Endothelial cell of umbilical vein (primary cell): ENCODE data around the gene SLC13A5. TPM values are rescaled to one million over a fixed set of nuclear protein-coding genes. Genes with fewer than 3 reads are reported as not detected.

Experiments
- BruUV-seq: library from RNA; stranded (reverse); fragments of 400-500 nt; replicated peaks from 2 replicates; lab custom pipeline; 2021; lab: Mats Ljungman, UMichigan
- CTCF ChIA-PET: fragments of 300-600, 350-600 bp; sonication (Branson Sonifier 250); formaldehyde crosslinking; loops from one replicate; lab custom pipeline; 2021; ENCODE audit warnings: antibody characterized with exemption, inconsistent platforms; lab: Charles Lee
- POLR2A ChIA-PET: fragments of 300-600, 350-600 bp; sonication (Branson Sonifier 250); formaldehyde crosslinking; loops from one replicate; lab custom pipeline; 2021; ENCODE audit warnings: antibody characterized with exemption, inconsistent platforms; lab: Charles Lee
- DNase-seq: peaks from one replicate; pipeline ENCODE4 v3.0.0-alpha.2; 2011; ENCODE audit warnings: low read depth, low spot score
- FAIRE-seq: peaks from 2 replicates; lab custom pipeline; 2011; peaks lifted over from hg19 to GRCh38; lab: Jason Lieb, UNC
- H2AFZ ChIP-seq: 2 replicates; pipeline ENCODE4 v1.6.0; 2012; ENCODE audit warnings: low read depth, low read length, control low read depth, inconsistent platforms
- H3K27ac ChIP-seq: 2 replicates; pipeline ENCODE4 v1.5.1; 2011; ENCODE audit warnings: low read depth, mild to moderate bottlenecking, control low read depth, low read length, moderate library complexity; ENCODE audit not compliant: insufficient read depth
- H3K27me3 ChIP-seq, 2 experiments: 2 replicates each; pipeline versions ENCODE4 v1.6.0 to v1.6.1; 2011; ENCODE audit warnings: low read length in 2 of 2, mixed read lengths in 1 of 2; ENCODE audit not compliant: control insufficient read depth in 2 of 2, insufficient read depth in 2 of 2
- H3K36me3 ChIP-seq, 2 experiments: 2 replicates in 1 of 2; 3 replicates in 1 of 2; pipeline ENCODE4 v1.5.1; 2011; ENCODE audit warnings: low read length in 2 of 2, mild to moderate bottlenecking in 1 of 2, moderate library complexity in 1 of 2; ENCODE audit not compliant: control insufficient read depth in 2 of 2, insufficient read depth in 2 of 2; ENCODE audit errors: extremely low read depth in 1 of 2
- H3K4me1 ChIP-seq: 3 replicates; pipeline ENCODE4 v1.5.1; 2011; ENCODE audit warnings: mild to moderate bottlenecking, low read length; ENCODE audit not compliant: control insufficient read depth, insufficient read depth; ENCODE audit errors: extremely low read depth
- H3K4me2 ChIP-seq: 2 replicates; pipeline ENCODE4 v1.6.1; 2011; ENCODE audit warnings: low read length, control low read depth, mixed read lengths; ENCODE audit not compliant: insufficient read depth
- H3K4me3 ChIP-seq, 3 experiments: fragments of 200-600 bp in 1 of 3; sonication (generic), shearing (Covaris generic) in 1 of 3; replicated peaks in 1 of 3; 2 replicates each; pipeline ENCODE4 v1.5.1; 2011 to 2016; ENCODE audit warnings: control low read depth in 3 of 3, low read length in 3 of 3, mild to moderate bottlenecking in 2 of 3, inconsistent platforms in 1 of 3, low read depth in 1 of 3, moderate library complexity in 1 of 3; ENCODE audit not compliant: insufficient read depth in 1 of 3
- H3K79me2 ChIP-seq: 2 replicates; pipeline ENCODE4 v1.6.0; 2012; ENCODE audit warnings: low read length, inconsistent platforms; ENCODE audit not compliant: control insufficient read depth, insufficient read depth
- H3K9ac ChIP-seq: replicated peaks from 2 replicates; pipeline ENCODE3; 2011; ENCODE audit warnings: low read length, control low read depth; ENCODE audit not compliant: insufficient read depth; ENCODE audit errors: extremely low read depth
- H3K9me1 ChIP-seq: replicated peaks from 3 replicates; pipeline ENCODE4 v1.6.0; 2011; ENCODE audit warnings: mild to moderate bottlenecking, low read length; ENCODE audit not compliant: control insufficient read depth, insufficient read depth; ENCODE audit errors: extremely low read depth
- H3K9me3 ChIP-seq: replicated peaks from 2 replicates; pipeline ENCODE4 v1.5.1; 2012; ENCODE audit warnings: low read length, inconsistent platforms; ENCODE audit not compliant: control insufficient read depth, insufficient read depth
- H4K20me1 ChIP-seq: replicated peaks from 2 replicates; pipeline ENCODE3; 2011; ENCODE audit warnings: mild to moderate bottlenecking, low read length; ENCODE audit not compliant: control insufficient read depth, insufficient read depth; ENCODE audit errors: extremely low read depth
- CTCF ChIP-seq, 2 donors: IDR thresholded peaks; 1 replicate in 1 of 2; 2 replicates in 1 of 2; pipeline ENCODE4 v1.5.1; 2011; ENCODE audit warnings: low read length in 2 of 2, mild to moderate bottlenecking in 2 of 2, moderate library complexity in 2 of 2, control low read depth in 1 of 2, inconsistent platforms in 1 of 2, low read depth in 1 of 2; ENCODE audit not compliant: insufficient read depth in 1 of 2; ENCODE audit errors: extremely low read depth in 1 of 2
- FOS ChIP-seq: IDR thresholded peaks from 2 replicates; pipeline ENCODE4 v1.6.1; 2011; ENCODE audit warnings: mild to moderate bottlenecking, low read length, moderate library complexity, borderline replicate concordance; ENCODE audit not compliant: insufficient read depth
- GATA2 ChIP-seq: IDR thresholded peaks from 2 replicates; pipeline ENCODE4 v1.7.0; 2011; ENCODE audit warnings: low read depth, mild to moderate bottlenecking, moderate library complexity, mixed read lengths, low read length; ENCODE audit not compliant: insufficient read length, insufficient read depth
- JUN ChIP-seq: IDR thresholded peaks from 2 replicates; pipeline ENCODE4 v1.6.1; 2011; ENCODE audit warnings: borderline replicate concordance, low read depth; ENCODE audit not compliant: insufficient read length, insufficient read depth
- MAX ChIP-seq: IDR thresholded peaks from 2 replicates; pipeline ENCODE4 v1.6.1; 2011; ENCODE audit not compliant: insufficient read depth, insufficient read length
- MYC ChIP-seq: IDR thresholded peaks from one replicate; pipeline ENCODE4 v1.6.1; 2011; ENCODE audit warnings: mild to moderate bottlenecking, low read depth, low read length
- POLR2A ChIP-seq: IDR thresholded peaks from 2 replicates; pipeline ENCODE4 v1.6.1; 2012; ENCODE audit warnings: low read depth, mild to moderate bottlenecking, control low read depth, low read length
- POLR2AphosphoS5 ChIP-seq: IDR thresholded peaks from 2 replicates; pipeline ENCODE4 v1.6.1; 2012; ENCODE audit warnings: low read depth, mild to moderate bottlenecking, control low read depth, low read length, moderate library complexity; ENCODE audit not compliant: insufficient read depth
- dilution Hi-C: fragments of 300-500 bp; cut with MboI; formaldehyde crosslinking; loops from one replicate; pipeline ENCODE4 v1.15.0; 2019; ENCODE audit warnings: low sequenced_read_pairs; ENCODE audit not compliant: extremely low pct_ligation_motif_present
- intact Hi-C: fragments of 100-400 bp; cut with micrococcal nuclease; formaldehyde crosslinking; loops from one replicate; pipeline ENCODE4 v1.10.0; 2022
- polyA plus RNA-seq, 4 experiments: library from polyadenylated mRNA; depleted of rRNA in 3 of 4; stranded (reverse) in 3 of 4; unstranded in 1 of 4; fragments of >200 nt; gene quantifications; 2 replicates each; pipeline versions ENCODE4 v1.2.1 to v1.2.3, GENCODE V29; 2011 to 2012; ENCODE audit warnings: missing spikeins in 1 of 4
- total RNA-seq: library from RNA; stranded (reverse); gene quantifications from 2 replicates; pipeline ENCODE4 v1.2.3, GENCODE V29; 2021

SLC13A5 gene
- total and polyA plus RNA-seq, 2 donors (not counting 3 experiments of a cell fraction or from before 2014, with no cell fraction given), result 0.03 TPM; not detected in 1

GRCh38 chr17:6660805-6661463, 52.2 kb downstream of the SLC13A5 start:
- H2AFZ ChIP-seq, result no peak overlapping the region
- no peaks in the 10 kb centered on the region for H3K4me1 ChIP-seq
- no peak overlapping the region for H3K27ac ChIP-seq
- DNase-seq (no peak), FAIRE-seq (no peak)
- no peaks in the 10 kb centered on the region for H3K9me3 ChIP-seq
- no peaks in the 10 kb centered on the region for H3K9me1 ChIP-seq
- peaks cover 19 to 33% of the 10 kb centered on the region in 2 experiments for H3K27me3 ChIP-seq
- no peak overlapping the region for H3K4me3 ChIP-seq
- H3K9ac ChIP-seq, result no peak overlapping the region
- no TSS peak for BruUV-seq
- intact Hi-C loops, result no loop called here
- dilution Hi-C loops, result no loop called here
- TF ChIP-seq JUN, result no peak
- no peak for TF ChIP-seq POLR2A
- TF ChIP-seq MAX, result no peak
- TF ChIP-seq GATA2, result no peak
- TF ChIP-seq FOS, result no peak
- no peak for TF ChIP-seq MYC
- H3K4me2 ChIP-seq, result no peak overlapping the region
- no peaks in the 10 kb centered on the region for H3K79me2 ChIP-seq
- POLR2A ChIA-PET, result no interaction called here
- CTCF ChIA-PET, result interaction anchor here (1.0 to 2.0 kb wide), 3 partner anchors 41 to 344 kb away, joined by 3 to 9 read pairs (median 3); no protein-coding TSS in a partner anchor
- H3K36me3 ChIP-seq, result no peaks in the 10 kb centered on the region
- H4K20me1 ChIP-seq, result no peaks in the 10 kb centered on the region

- Histone ChIP-seq H3K79me2 (no peaks in the 10 kb centered on the region), H3K9me3 (no peaks in the 10 kb centered on the region), H3K36me3 (no peaks in the 10 kb centered on the region), H3K4me1 (no peaks in the 10 kb centered on the region), H4K20me1 (no peaks in the 10 kb centered on the region), H3K4me3 (no peak overlapping the region), H3K27ac (no peak overlapping the region), H3K27me3 (peaks cover 25 to 40% of the 10 kb centered on the region in 2 experiments), H3K9me1 (no peaks in the 10 kb centered on the region), H2AFZ (no peak overlapping the region), H3K9ac (no peak overlapping the region), H3K4me2 (no peak overlapping the region)
- FAIRE-seq (no peak), DNase-seq (no peak)
- intact Hi-C loops, result no loop called here
- TF ChIP-seq GATA2 (no peak), CTCF (IDR thresholded peaks at IDR 0.05; ENCODE audit: extremely low read depth in 1 of 2, insufficient read depth in 1 of 2, low read depth in 1 of 2, low read length in 2 of 2) (no peak), MYC (no peak), POLR2A (no peak), FOS (no peak), POLR2AphosphoS5 (no peak)
- POLR2A ChIA-PET, result no interaction called here
- no TSS peak for BruUV-seq
- CTCF ChIA-PET, result interaction anchor here (2.0 kb wide), 1 partner anchor 183 kb away, joined by 9 read pairs; no protein-coding TSS in a partner anchor
- dilution Hi-C loops, result no loop called here
These were observed 53.1 kb downstream of the SLC13A5 start for GRCh38 chr17:6660101-6660500.
